GM10248 (cell line): ENCODE results near the gene RNASET2.
A peak's percentile ranks its signal among the peaks of the same experiment; 100 is the strongest.

Experiments
- CTCF ChIA-PET: fragments of 300-600 bp; sonication (Branson Sonifier 250); formaldehyde crosslinking; extraction: SDS; loops from one replicate; lab custom pipeline; 2021; ENCODE audit warnings: antibody characterized with exemption; lab: Yijun Ruan, JAX
- POLR2A ChIA-PET: fragments of 350-650 bp; sonication (Branson Sonifier 250); formaldehyde crosslinking; extraction: SDS; loops from one replicate; lab custom pipeline; 2020; ENCODE audit warnings: antibody characterized with exemption; lab: Yijun Ruan, JAX
- DNase-seq: peaks from one replicate; pipeline ENCODE4 v3.0.0; 2012; ENCODE audit errors: extremely low spot score
- TF ChIP-seq, protein P1 (sequence below): IDR thresholded peaks from 2 replicates; pipeline ENCODE4 v1.5.1; 2012; ENCODE audit warnings: mild to moderate bottlenecking, low read depth; ENCODE audit errors: extremely low read depth, missing control alignments, control extremely low read depth

RNASET2 gene

DNA sequence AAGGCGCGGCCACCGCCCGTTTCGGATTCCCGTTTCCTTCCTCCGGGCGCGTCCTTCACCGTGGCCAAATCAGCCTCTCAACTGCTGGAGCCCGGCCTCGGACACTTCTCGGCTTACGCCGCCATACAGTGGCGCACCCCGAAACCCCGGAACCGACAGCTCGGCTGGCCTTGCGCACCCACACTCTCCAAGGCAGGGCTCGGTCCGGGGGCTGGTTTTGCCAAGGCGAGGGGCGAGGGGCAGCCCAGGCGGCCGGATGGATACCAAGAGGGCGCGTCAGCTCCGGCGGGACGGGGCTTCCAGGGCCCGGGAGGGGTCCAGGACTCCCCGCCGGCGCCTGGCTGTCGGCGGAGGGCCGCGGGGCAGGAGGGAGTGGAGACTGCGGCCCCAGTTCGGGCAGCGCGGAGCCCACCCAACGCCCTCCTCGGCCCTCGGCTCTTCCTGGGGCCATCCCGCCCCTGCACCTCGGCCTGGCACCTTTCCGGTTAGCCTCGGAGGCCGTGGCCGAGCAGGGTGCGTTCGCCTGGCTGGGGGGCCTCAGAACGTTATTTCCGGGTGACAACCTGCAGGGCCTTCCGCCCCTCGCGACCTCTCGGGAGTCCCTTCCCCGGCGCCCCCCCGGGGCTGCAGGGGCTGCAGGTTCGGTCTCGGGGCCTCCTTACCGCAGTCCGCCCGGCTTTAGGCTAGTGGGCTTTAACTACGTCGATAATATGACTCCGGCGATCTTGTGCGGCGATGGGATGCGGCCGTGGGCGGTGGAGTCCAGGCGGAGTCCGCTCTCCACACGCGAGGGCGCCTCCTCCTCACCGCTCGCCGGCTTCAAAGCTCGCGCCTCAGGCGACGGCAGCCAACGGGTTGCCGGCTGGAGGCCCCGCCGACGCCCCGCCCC lies 42.1 kb upstream of the RNASET2 start:
- POLR2A ChIA-PET, result interaction anchor here (1.4 to 1.7 kb wide), 2 partner anchors 11 to 47 kb away, joined by 3 to 5 read pairs; no protein-coding TSS in a partner anchor
- TF ChIP-seq, protein P1, sequence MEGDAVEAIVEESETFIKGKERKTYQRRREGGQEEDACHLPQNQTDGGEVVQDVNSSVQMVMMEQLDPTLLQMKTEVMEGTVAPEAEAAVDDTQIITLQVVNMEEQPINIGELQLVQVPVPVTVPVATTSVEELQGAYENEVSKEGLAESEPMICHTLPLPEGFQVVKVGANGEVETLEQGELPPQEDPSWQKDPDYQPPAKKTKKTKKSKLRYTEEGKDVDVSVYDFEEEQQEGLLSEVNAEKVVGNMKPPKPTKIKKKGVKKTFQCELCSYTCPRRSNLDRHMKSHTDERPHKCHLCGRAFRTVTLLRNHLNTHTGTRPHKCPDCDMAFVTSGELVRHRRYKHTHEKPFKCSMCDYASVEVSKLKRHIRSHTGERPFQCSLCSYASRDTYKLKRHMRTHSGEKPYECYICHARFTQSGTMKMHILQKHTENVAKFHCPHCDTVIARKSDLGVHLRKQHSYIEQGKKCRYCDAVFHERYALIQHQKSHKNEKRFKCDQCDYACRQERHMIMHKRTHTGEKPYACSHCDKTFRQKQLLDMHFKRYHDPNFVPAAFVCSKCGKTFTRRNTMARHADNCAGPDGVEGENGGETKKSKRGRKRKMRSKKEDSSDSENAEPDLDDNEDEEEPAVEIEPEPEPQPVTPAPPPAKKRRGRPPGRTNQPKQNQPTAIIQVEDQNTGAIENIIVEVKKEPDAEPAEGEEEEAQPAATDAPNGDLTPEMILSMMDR, result no peak
- peak; percentile 32 for DNase-seq
- CTCF ChIA-PET, result interaction anchor here (0.8 to 3.9 kb wide), 17 partner anchors 9 to 224 kb away, joined by 3 to 30 read pairs (median 5); partner anchors contain the start of genes CCR6 and RNASET2

DNA sequence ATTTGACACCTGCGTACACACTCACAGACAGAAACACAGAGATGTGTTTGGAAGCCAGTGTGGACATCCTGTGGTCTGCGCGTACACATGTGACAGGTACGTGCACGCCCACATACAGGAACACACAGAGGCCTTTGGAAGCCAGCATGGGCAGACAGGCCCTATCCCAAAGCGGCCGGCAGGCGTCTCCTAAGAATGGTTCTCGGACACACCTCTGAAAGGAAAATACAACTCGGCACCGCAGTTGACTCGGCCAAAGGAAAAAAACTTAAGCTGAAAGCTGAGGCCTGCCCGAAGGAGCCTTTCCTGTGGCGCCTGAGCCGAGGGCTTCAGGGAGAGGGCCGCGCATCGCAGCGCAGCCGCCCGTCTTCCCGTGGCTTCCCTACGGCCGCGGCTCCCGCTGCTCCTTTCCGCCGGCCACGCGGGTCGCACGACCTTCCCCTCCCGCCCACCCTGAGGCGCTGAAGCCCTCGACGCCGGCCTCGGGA lies 41.5 kb upstream of the RNASET2 start:
- ChIA-PET CTCF (interaction anchor here (0.8 to 3.9 kb wide), 10 partner anchors 9 to 144 kb away, joined by 3 to 30 read pairs (median 6); partner anchors contain the start of genes CCR6 and RNASET2), POLR2A (no interaction called here)
- DNase-seq, result peak; percentile 44
- TF ChIP-seq, protein P1, result peak; percentile 51

DNA sequence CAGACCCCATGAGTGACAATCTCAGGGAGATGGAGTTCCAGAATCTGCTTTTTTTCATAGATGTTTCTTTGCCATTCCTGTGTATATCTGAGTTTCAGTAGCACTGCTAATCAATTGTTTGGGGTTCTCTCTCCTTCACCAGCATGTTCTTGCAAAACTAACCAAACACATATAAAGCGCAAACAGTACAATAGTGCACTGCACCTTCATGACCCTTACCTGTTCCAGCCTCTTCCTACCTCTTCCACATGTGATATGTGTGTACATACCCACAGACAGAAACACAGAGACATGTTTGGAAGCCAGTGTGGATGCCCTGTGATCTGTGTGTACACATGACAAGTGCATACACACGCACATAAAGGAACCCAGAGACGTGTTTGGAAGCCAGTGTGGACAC lies 41.0 kb upstream of the RNASET2 start:
- ChIA-PET POLR2A (no interaction called here), CTCF (interaction anchor here (0.9 to 3.3 kb wide), 6 partner anchors 11 to 145 kb away, joined by 3 to 12 read pairs (median 6); partner anchors contain the start of gene CCR6)
- TF ChIP-seq, protein P1, result no peak
- DNase-seq, result no peak

DNA sequence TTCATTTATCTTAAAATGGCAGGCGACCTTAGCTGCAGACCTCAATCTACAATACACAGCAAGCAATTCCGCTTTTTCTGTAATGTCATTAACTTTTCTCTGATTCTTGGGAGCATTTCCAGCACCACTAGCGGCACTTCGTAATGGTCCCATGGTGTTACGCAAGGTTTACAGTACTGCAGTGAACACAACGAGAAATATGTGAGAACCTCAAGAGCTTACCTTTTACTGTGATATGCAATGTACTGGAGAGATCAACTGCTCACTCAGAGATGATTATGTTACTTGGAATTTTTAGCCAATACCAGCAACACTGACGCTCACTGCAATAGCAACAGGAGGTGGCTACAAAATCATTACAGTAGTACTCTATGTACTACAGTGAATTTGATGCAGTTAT lies 40.1 kb upstream of the RNASET2 start:
- no peak for DNase-seq
- ChIA-PET POLR2A (no interaction called here), CTCF (interaction anchor here (0.9 to 1.3 kb wide), 4 partner anchors 27 to 209 kb away, joined by 3 read pairs; partner anchors contain the start of gene RNASET2)
- TF ChIP-seq, protein P1, result no peak

DNA sequence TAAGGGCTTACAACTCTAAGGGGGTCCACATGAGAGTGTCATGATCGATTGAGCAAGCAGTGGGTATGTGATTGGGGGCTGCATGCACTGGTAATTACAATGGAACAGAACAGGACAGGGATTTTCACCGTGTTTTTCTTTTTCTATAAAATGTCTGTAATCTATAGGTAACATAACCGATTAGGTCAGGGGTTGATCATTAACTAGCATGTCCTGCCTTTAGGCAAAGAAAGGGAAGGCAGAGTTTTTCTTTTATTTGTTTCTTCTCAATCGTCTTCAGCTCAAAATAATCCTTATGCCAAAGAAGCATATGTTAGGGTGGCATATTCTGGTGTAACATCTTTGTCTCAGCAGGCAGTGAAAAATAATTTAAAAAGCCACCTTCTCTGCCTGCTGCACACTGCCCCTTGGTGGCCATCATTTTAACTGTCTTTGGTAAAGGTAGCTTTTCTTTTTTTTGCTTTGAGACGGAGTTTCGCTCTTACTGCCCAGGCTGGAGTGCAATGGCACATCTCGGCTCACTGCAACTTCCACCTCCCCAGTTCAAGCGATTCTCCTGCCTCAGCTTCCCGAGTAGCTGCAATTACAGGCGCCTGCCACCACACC lies 33.2 kb upstream of the RNASET2 start:
- CTCF ChIA-PET, result interaction anchor here (0.7 to 4.4 kb wide), 42 partner anchors 10 to 223 kb away, joined by 3 to 132 read pairs (median 6); partner anchors contain the start of genes CEP43 and RNASET2
- POLR2A ChIA-PET, result no interaction called here
- TF ChIP-seq, protein P1, result peak; percentile 67
- peak; percentile 32 for DNase-seq

DNA sequence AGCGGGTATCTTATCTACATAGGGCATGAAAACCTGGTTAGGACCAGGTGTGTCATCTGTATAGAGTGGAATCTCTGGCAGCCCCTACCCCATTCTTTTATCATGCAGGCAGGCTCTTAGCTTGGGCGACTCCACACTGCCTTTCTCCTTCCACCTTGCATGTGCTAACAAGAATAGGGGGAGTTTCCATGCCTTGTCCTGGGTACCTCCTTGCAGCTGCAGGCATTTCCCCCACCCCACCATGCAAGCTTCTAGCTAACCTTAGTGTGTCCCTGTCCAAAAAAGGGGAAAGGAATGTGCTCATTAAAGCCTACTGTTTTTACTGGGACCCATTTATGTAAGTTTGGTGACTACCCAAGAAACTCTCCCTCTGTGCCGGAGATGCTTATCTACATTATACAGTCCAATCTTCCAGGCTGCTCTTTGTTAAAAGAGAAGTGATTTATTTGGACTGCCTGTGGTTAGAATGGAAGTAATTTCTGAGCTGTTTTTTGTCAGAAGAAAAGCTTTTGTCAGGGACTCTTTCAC lies 32.4 kb upstream of the RNASET2 start:
- TF ChIP-seq, protein P1, result no peak
- DNase-seq, result no peak
- ChIA-PET CTCF (interaction anchor here (0.9 to 4.4 kb wide), 26 partner anchors 10 to 213 kb away, joined by 3 to 132 read pairs (median 11); partner anchors contain the start of genes CEP43 and RNASET2), POLR2A (no interaction called here)
